Measurements from ENCODE around the gene TNS1. TPM values are rescaled to one million over a fixed set of nuclear protein-coding genes. Genes with fewer than 3 reads are reported as not detected.

TNS1 gene
- total and polyA plus RNA-seq, 4 donors = 67.0 to 377 (median 208) TPM

DNA sequence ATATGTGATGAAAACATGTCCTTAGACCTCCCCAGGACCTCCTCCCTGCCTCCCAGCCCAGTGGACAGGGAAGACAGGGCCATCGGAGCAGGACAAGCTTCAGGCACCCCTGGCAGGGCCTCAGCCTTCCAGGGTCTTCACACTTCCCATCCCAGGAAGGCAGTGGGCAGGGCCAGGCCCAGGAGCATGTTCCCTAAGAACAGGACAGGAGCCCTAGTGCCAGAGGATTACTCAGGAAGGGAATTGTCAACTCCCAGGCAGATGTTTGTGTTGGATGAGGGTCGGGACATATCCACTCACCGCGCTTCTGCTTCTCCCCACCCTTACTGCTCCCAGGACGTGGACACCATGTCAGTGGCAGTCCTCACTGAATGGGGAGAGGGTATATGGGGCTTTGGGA, 138.9 kb downstream of the TNS1 start:
- DNase-seq = no peak
- H3K36me3 ChIP-seq (ENCODE audit: control insufficient read depth in 4 of 4, insufficient read depth in 4 of 4, low read length in 4 of 4) = peaks cover 30 to 69% (median 44%) of the 10 kb centered on the region in 4 donors
- no peaks in the 10 kb centered on the region for H3K9me3 ChIP-seq (ENCODE audit: control insufficient read depth in 4 of 4, insufficient read depth in 3 of 4, low read length in 3 of 4)
- no peak overlapping the region for H3K4me3 ChIP-seq
- peaks cover 6 to 12% (median 11%) of the 10 kb centered on the region in 5 donors for H3K4me1 ChIP-seq (ENCODE audit: control insufficient read depth in 5 of 5, insufficient read depth in 5 of 5, low read length in 5 of 5)
- no peak for ATAC-seq (ENCODE audit: insufficient read depth, low FRiP score)
- H3K27ac ChIP-seq (ENCODE audit: low read depth in 1 of 2, low read length in 1 of 2) = no peak overlapping the region
- 72 to 88% methylated on average over 5 of the region's 5 CpGs for WGBS, 2 donors
- TF ChIP-seq, protein P1, sequence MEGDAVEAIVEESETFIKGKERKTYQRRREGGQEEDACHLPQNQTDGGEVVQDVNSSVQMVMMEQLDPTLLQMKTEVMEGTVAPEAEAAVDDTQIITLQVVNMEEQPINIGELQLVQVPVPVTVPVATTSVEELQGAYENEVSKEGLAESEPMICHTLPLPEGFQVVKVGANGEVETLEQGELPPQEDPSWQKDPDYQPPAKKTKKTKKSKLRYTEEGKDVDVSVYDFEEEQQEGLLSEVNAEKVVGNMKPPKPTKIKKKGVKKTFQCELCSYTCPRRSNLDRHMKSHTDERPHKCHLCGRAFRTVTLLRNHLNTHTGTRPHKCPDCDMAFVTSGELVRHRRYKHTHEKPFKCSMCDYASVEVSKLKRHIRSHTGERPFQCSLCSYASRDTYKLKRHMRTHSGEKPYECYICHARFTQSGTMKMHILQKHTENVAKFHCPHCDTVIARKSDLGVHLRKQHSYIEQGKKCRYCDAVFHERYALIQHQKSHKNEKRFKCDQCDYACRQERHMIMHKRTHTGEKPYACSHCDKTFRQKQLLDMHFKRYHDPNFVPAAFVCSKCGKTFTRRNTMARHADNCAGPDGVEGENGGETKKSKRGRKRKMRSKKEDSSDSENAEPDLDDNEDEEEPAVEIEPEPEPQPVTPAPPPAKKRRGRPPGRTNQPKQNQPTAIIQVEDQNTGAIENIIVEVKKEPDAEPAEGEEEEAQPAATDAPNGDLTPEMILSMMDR (IDR thresholded peaks at IDR 0.05; ENCODE audit: control extremely low read depth, extremely low read depth) = no peak
- no peak overlapping the region for H3K9ac ChIP-seq (ENCODE audit: insufficient read depth in 1 of 2, low read length in 2 of 2)
- no peaks in the 10 kb centered on the region for H3K27me3 ChIP-seq (ENCODE audit: control insufficient read depth in 3 of 3, insufficient read depth in 3 of 3, low read length in 2 of 3)

DNA sequence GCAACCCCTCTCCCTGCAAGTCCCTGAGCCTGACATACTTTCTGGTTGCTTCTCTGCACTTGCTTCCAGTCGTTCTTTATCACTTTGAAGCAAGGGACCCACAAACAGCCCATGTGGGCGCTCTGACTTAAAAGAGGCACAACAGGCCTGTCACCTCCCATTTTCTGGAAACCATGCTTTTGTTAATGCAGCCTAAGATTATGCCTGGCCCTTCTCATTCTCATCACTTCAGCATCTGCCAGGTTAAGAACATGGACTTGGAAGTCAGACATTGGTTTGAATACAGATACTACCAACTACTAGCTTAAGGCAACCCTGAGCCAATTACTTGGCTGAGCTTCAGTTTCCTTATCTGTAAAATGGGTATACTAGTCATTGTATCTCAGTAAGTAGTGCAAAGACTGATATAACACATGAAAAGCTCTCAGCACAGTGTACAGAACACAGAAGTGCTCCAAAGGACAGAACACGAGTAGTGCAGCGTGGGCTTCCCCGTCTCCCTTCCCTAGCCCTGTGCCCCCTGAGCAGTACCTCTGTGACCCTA, 141.4 kb downstream of the TNS1 start:
- DNase-seq = no peak
- Histone ChIP-seq H3K9me3 (ENCODE audit: control insufficient read depth in 4 of 4, insufficient read depth in 3 of 4, low read length in 3 of 4) (no peaks in the 10 kb centered on the region), H3K4me3 (no peak overlapping the region), H3K27ac (ENCODE audit: low read depth in 1 of 2, low read length in 1 of 2) (peak overlapping the region in 1 of 2 donors; percentile 15), H3K9ac (ENCODE audit: insufficient read depth in 1 of 2, low read length in 2 of 2) (no peak overlapping the region), H3K27me3 (ENCODE audit: control insufficient read depth in 3 of 3, insufficient read depth in 3 of 3, low read length in 2 of 3) (no peaks in the 10 kb centered on the region), H3K36me3 (ENCODE audit: control insufficient read depth in 4 of 4, insufficient read depth in 4 of 4, low read length in 4 of 4) (peaks cover 30 to 71% (median 37%) of the 10 kb centered on the region in 4 donors), H3K4me1 (ENCODE audit: control insufficient read depth in 5 of 5, insufficient read depth in 5 of 5, low read length in 5 of 5) (peaks cover 11 to 27% (median 12%) of the 10 kb centered on the region in 5 donors)
- ATAC-seq (ENCODE audit: insufficient read depth, low FRiP score) = no peak
- WGBS, 2 donors = 92 to 94% methylated on average over 5 of the region's 5 CpGs
- TF ChIP-seq, protein P1 (IDR thresholded peaks at IDR 0.05; ENCODE audit: control extremely low read depth, extremely low read depth) = no peak

DNA sequence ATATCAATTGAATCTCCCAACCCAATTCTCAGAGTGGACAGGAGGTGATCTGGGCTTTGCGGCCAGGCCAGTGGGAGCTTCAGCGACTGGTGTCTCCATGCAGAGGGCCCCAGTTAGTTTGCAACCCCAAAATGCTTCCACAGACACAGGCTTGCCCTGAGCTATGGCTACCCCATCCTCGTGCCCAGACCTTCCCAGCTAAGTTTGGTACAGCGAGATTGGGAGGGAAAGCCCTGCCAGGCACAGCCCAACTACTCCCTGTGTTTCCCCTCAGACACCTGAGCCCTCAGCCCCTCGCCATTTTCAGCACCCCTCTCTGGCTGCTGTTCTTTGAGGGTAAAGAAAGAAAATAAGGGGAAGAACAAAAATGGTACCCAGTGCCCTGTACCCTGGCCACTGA, 142.9 kb downstream of the TNS1 start:
- 90 to 94% methylated on average over 5 of the region's 5 CpGs for WGBS, 2 donors
- H3K9me3 ChIP-seq (ENCODE audit: control insufficient read depth in 4 of 4, insufficient read depth in 3 of 4, low read length in 3 of 4) = no peaks in the 10 kb centered on the region
- DNase-seq (no peak), ATAC-seq (ENCODE audit: insufficient read depth, low FRiP score) (no peak)
- no peak overlapping the region for H3K9ac ChIP-seq (ENCODE audit: insufficient read depth in 1 of 2, low read length in 2 of 2)
- H3K4me3 ChIP-seq = no peak overlapping the region
- H3K27me3 ChIP-seq (ENCODE audit: control insufficient read depth in 3 of 3, insufficient read depth in 3 of 3, low read length in 2 of 3) = no peaks in the 10 kb centered on the region
- peaks cover 24 to 60% (median 33%) of the 10 kb centered on the region in 4 donors for H3K36me3 ChIP-seq (ENCODE audit: control insufficient read depth in 4 of 4, insufficient read depth in 4 of 4, low read length in 4 of 4)
- TF ChIP-seq, protein P1 (IDR thresholded peaks at IDR 0.05; ENCODE audit: control extremely low read depth, extremely low read depth) = no peak
- H3K4me1 ChIP-seq (ENCODE audit: control insufficient read depth in 5 of 5, insufficient read depth in 5 of 5, low read length in 5 of 5) = peaks cover 11 to 40% (median 22%) of the 10 kb centered on the region in 5 donors
- no peak overlapping the region for H3K27ac ChIP-seq (ENCODE audit: low read depth in 1 of 2, low read length in 1 of 2)
